GM12878 (cell line): ENCODE data around the gene GLT6D1. TPM values are rescaled to one million over a fixed set of nuclear protein-coding genes. Genes with fewer than 3 reads are reported as not detected.

Source experiments
- ATAC-seq: fragments of 200-7000 bp; cut with Tn5 transposase; 3 replicates; pipeline ENCODE4 v1.9.1; 2020; ENCODE audit warnings: mild to moderate bottlenecking, moderate library complexity
- BruUV-seq: library from RNA; stranded (reverse); fragments of 400-500 nt; replicated peaks from 2 replicates; lab custom pipeline; 2021; lab: Mats Ljungman, UMichigan
- CTCF ChIA-PET: fragments of 300-600 bp; sonication (Branson Sonifier 250); formaldehyde crosslinking; extraction: SDS; loops from one replicate; lab custom pipeline; 2021; ENCODE audit warnings: inconsistent platforms; lab: Yijun Ruan, JAX
- POLR2A ChIA-PET: fragments of 350-600 bp; formaldehyde crosslinking; extraction: SDS; loops from one replicate; lab custom pipeline; 2021; ENCODE audit warnings: inconsistent platforms; lab: Charles Lee
- RAD21 ChIA-PET: fragments of 300-600 bp; sonication (Branson Sonifier 250); formaldehyde crosslinking; loops from one replicate; lab custom pipeline; 2023; ENCODE audit warnings: antibody characterized with exemption; ENCODE audit not compliant: unreplicated experiment; lab: Charles Lee
- SMC1A ChIA-PET: fragments of 300-600 bp; sonication (Branson Sonifier 250); formaldehyde crosslinking; loops from one replicate; lab custom pipeline; 2023; ENCODE audit not compliant: unreplicated experiment, uncharacterized antibody; lab: Charles Lee
- DNase-seq: peaks from one replicate; pipeline ENCODE4 v3.0.0-alpha.2; 2011; ENCODE audit warnings: low read depth, low spot score
- FAIRE-seq: peaks from 3 replicates; lab custom pipeline; 2011; peaks lifted over from hg19 to GRCh38; lab: Jason Lieb, UNC
- H2AFZ ChIP-seq: 2 replicates; pipeline ENCODE4 v1.6.0; 2011; ENCODE audit warnings: low read depth, low read length, control low read depth; ENCODE audit not compliant: control insufficient read depth
- H3K27ac ChIP-seq: 2 replicates; pipeline ENCODE4 v1.5.1; 2011; ENCODE audit warnings: control low read depth; ENCODE audit not compliant: control insufficient read depth, insufficient read depth
- H3K27me3 ChIP-seq, 2 experiments: replicated peaks in 1 of 2; 2 replicates each; pipeline versions ENCODE4 v1.6.0 to v1.6.1; 2011; ENCODE audit warnings: low read length in 1 of 2; ENCODE audit not compliant: control insufficient read depth in 2 of 2, insufficient read depth in 2 of 2
- H3K36me3 ChIP-seq, 2 experiments: 2 replicates each; pipeline ENCODE4 v1.5.1; 2011; ENCODE audit warnings: low read length in 1 of 2; ENCODE audit not compliant: control insufficient read depth in 2 of 2, insufficient read depth in 2 of 2
- H3K4me1 ChIP-seq: 2 replicates; pipeline ENCODE4 v1.6.1; 2011; ENCODE audit warnings: mild to moderate bottlenecking, low read length, moderate library complexity, mixed read lengths; ENCODE audit not compliant: control insufficient read depth, insufficient read depth
- H3K4me2 ChIP-seq: 2 replicates; pipeline ENCODE4 v1.6.0; 2011; ENCODE audit warnings: control low read depth; ENCODE audit not compliant: control insufficient read depth, insufficient read depth
- H3K4me3 ChIP-seq: fragments of 200-600 bp; sonication (generic); 2 replicates; pipeline ENCODE4 v1.5.1; 2016
- H3K79me2 ChIP-seq: 2 replicates; pipeline ENCODE4 v1.6.0; 2011; ENCODE audit warnings: low read length; ENCODE audit not compliant: control insufficient read depth, insufficient read depth
- H3K9ac ChIP-seq: 2 replicates; pipeline ENCODE4 v1.8.0; 2011; ENCODE audit warnings: low read length, control low read depth, mixed read lengths; ENCODE audit not compliant: control insufficient read depth, insufficient read depth
- H3K9me3 ChIP-seq: replicated peaks from 3 replicates; pipeline ENCODE4 v1.5.1; 2011; ENCODE audit warnings: mild to moderate bottlenecking, low read length; ENCODE audit not compliant: control insufficient read depth, insufficient read depth
- H4K20me1 ChIP-seq: 2 replicates; pipeline ENCODE4 v1.6.0; 2011; ENCODE audit not compliant: control insufficient read depth, insufficient read depth
- EP300 ChIP-seq, 2 experiments: fragments of 150-350 bp in 1 of 2; IDR thresholded peaks; 2 replicates each; pipeline ENCODE4 v1.6.1; 2011 to 2012; ENCODE audit warnings: low read depth in 2 of 2, low read length in 2 of 2, borderline replicate concordance in 1 of 2, improper control_type of control experiment in 1 of 2, inconsistent platforms in 1 of 2; ENCODE audit not compliant: control insufficient read depth in 1 of 2
- EZH2 ChIP-seq: IDR thresholded peaks from 2 replicates; pipeline ENCODE4 v1.6.1; 2012; ENCODE audit warnings: low read depth, mild to moderate bottlenecking, control low read depth, inconsistent platforms, low read length, borderline replicate concordance; ENCODE audit not compliant: control insufficient read depth
- FOS ChIP-seq: IDR thresholded peaks from 3 replicates; pipeline ENCODE4 v1.6.1; 2011; ENCODE audit warnings: borderline replicate concordance; ENCODE audit not compliant: insufficient read length; ENCODE audit errors: extremely low read depth
- FOXK2 ChIP-seq: fragments of 450-650 bp; IDR thresholded peaks from 2 replicates; pipeline ENCODE4 v1.6.1; 2017; ENCODE audit warnings: mild to moderate bottlenecking, moderate library complexity
- HSF1 ChIP-seq: fragments of 150-350 bp; IDR thresholded peaks from 2 replicates; pipeline ENCODE4 v1.6.1; 2014; ENCODE audit warnings: mild to moderate bottlenecking, low read depth, low read length
- IRF4 ChIP-seq: IDR thresholded peaks from 2 replicates; pipeline ENCODE4 v1.6.1; 2011; ENCODE audit warnings: low read depth, low read length
- JUNB ChIP-seq: IDR thresholded peaks from 2 replicates; pipeline ENCODE4 v1.6.1; 2016; ENCODE audit warnings: antibody characterized with exemption, mild to moderate bottlenecking
- LARP7 ChIP-seq: fragments of 450-650 bp; IDR thresholded peaks from 2 replicates; pipeline ENCODE4 v1.6.1; 2017; ENCODE audit warnings: mild to moderate bottlenecking
- RELA ChIP-seq: fragments of 450-650 bp; IDR thresholded peaks from 2 replicates; pipeline ENCODE4 v1.8.0; 2014; ENCODE audit warnings: borderline replicate concordance; ENCODE audit not compliant: partially characterized antibody
- SKIL ChIP-seq: fragments of 450-650 bp; IDR thresholded peaks from 2 replicates; pipeline ENCODE4 v1.6.1; 2017; ENCODE audit warnings: mild to moderate bottlenecking, low read depth, inconsistent platforms; ENCODE audit not compliant: poor library complexity, severe bottlenecking
- SREBF1 ChIP-seq: IDR thresholded peaks from 2 replicates; pipeline ENCODE4 v1.6.1; 2012; ENCODE audit warnings: mild to moderate bottlenecking, low read length
- SRF ChIP-seq, 2 experiments: IDR thresholded peaks; 2 replicates each; pipeline ENCODE4 v1.6.1; 2011; ENCODE audit warnings: low read depth in 2 of 2, low read length in 2 of 2, mild to moderate bottlenecking in 1 of 2, moderate library complexity in 1 of 2
- SUPT20H ChIP-seq: IDR thresholded peaks from 2 replicates; pipeline ENCODE4 v1.6.1; 2011; ENCODE audit warnings: low read depth, mild to moderate bottlenecking, low read length, moderate library complexity, borderline replicate concordance; ENCODE audit not compliant: control insufficient read depth
- ZNF24 ChIP-seq: fragments of 450-650 bp; IDR thresholded peaks from 2 replicates; pipeline ENCODE4 v1.6.1; 2017; ENCODE audit warnings: antibody characterized with exemption, mild to moderate bottlenecking
- WGBS: methylation state at CpG from one replicate; pipeline ENCODE4 v1.1.6; 2016; ENCODE audit warnings: low lambda C conversion rate; ENCODE audit not compliant: insufficient replicate concordance, insufficient coverage; ENCODE audit errors: missing lambda C conversion rate; 5-methylcytosine and 5-hydroxymethylcytosine counted together
- in situ Hi-C: fragments of 300-500 bp; cut with MboI; formaldehyde crosslinking; loops from 9 replicates; pipeline ENCODE4 v1.14.3; 2018; ENCODE audit warnings: mixed read lengths
- intact Hi-C: fragments of 100-400 bp; cut with micrococcal nuclease; formaldehyde crosslinking; loops from one replicate; pipeline ENCODE4 v1.14.2; 2022; ENCODE audit not compliant: unreplicated experiment
- polyA plus RNA-seq, 11 experiments: library from polyadenylated mRNA; depleted of rRNA in 4 of 11; unstranded in 6 of 11; stranded (reverse) in 5 of 11; fragments of >200 nt; fragmentation: Nextera tagmentation in 4 of 11; fragmentation: Illumina TruSeq in 1 of 11; extraction: Ambion mirVana in 4 of 11; extraction: Trizol in 1 of 11; gene quantifications; 1 replicate in 1 of 11; 2 replicates in 10 of 11; pipeline versions ENCODE4 v1.2.1 to v1.2.3, GENCODE V29; 2011 to 2016; ENCODE audit warnings: inconsistent platforms in 2 of 11, missing spikeins in 2 of 11, low read depth in 1 of 11
- total RNA-seq, 4 experiments: library from RNA; depleted of rRNA in 3 of 4; stranded (reverse); fragments of >200 nt in 3 of 4; fragmentation: Illumina TruSeq in 1 of 4; extraction: Trizol in 1 of 4; gene quantifications; 2 replicates each; pipeline versions ENCODE4 v1.2.1 to v1.2.3, GENCODE V29; 2013 to 2021

The GLT6D1 gene
- total and polyA plus RNA-seq, 10 of the 15 experiments (the other 5 are each of a cell fraction or from before 2014, with no cell fraction given), result not detected

GRCh38 chr9:135584371-135584770 lies 55.0 kb downstream of the GLT6D1 start:
- no peak for ATAC-seq
- Histone ChIP-seq H3K27ac (no peak overlapping the region), H3K9ac (no peak overlapping the region), H3K79me2 (no peaks in the 10 kb centered on the region), H3K4me3 (no peak overlapping the region), H3K27me3 (no peaks in the 10 kb centered on the region), H3K4me2 (no peak overlapping the region), H3K4me1 (no peaks in the 10 kb centered on the region), H4K20me1 (no peaks in the 10 kb centered on the region), H3K9me3 (no peaks in the 10 kb centered on the region), H2AFZ (no peak overlapping the region), H3K36me3 (no peaks in the 10 kb centered on the region)
- SMC1A ChIA-PET, result no interaction called here
- CTCF ChIA-PET, result no interaction called here
- POLR2A ChIA-PET, result no interaction called here
- TF ChIP-seq FOXK2, result no peak
- TF ChIP-seq JUNB, result no peak
- TF ChIP-seq SUPT20H, result no peak
- no peak for TF ChIP-seq HSF1
- no peak for TF ChIP-seq ZNF24
- TF ChIP-seq RELA, result no peak
- no peak for TF ChIP-seq IRF4
- no peak for TF ChIP-seq FOS
- TF ChIP-seq SRF (IDR thresholded peaks at IDR 0.05; ENCODE audit: low read depth in 2 of 2, low read length in 2 of 2), result no peak
- no peak for TF ChIP-seq EZH2
- TF ChIP-seq SREBF1, result no peak
- TF ChIP-seq EP300 (IDR thresholded peaks at IDR 0.05; ENCODE audit: borderline replicate concordance in 1 of 2, control insufficient read depth in 1 of 2, low read depth in 2 of 2, low read length in 2 of 2), result no peak
- no peak for TF ChIP-seq SKIL
- TF ChIP-seq LARP7, result no peak
- BruUV-seq, result no TSS peak
- 0% methylated on average over 5 of the region's 5 CpGs for WGBS
- in situ Hi-C loops (no loop called here), intact Hi-C loops (no loop called here)
- no peak for FAIRE-seq
- no peak for DNase-seq
- RAD21 ChIA-PET, result no interaction called here
